Fibroblast of skin of left quadriceps (primary cell): ENCODE data around the gene ELFN2.
A peak's percentile ranks its signal among the peaks of the same experiment; 100 is the strongest.

ENCODE experiments used
- DNase-seq, 2 experiments: peaks; one replicate each; pipeline ENCODE4 v3.0.0-alpha.2; 2013; ENCODE audit warnings: low read depth in 2 of 2

Gene ELFN2

GRCh38 chr22:37386441-37386840 lies 40.8 kb downstream of the ELFN2 start:
- no peak for DNase-seq

- DNase-seq = no peak
These were observed 42.6 kb downstream of the ELFN2 start for GRCh38 chr22:37384691-37385090.

DNA sequence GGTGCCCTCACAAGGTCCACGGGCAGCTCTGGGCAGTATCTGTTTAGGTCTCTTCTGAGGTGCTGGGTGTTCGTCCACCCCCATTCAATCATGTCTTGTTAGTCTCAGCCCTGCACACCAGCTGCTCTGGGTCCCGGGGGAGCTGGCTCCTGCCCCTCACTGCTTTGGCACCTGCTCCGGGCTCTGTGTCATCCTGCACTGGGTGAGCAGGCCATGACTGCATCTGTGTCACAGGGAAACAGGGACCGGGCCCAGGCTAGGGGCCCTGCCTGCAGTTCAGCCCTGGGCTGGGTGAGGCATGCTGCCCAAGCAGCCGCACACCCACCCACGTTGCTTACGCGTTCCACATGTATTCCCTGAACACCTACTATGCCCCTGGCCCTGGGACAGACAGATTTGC lies 43.9 kb downstream of the ELFN2 start:
- DNase-seq = no peak

- DNase-seq = no peak
These were observed 45.8 kb downstream of the ELFN2 start for GRCh38 chr22:37381489-37381888.

DNA sequence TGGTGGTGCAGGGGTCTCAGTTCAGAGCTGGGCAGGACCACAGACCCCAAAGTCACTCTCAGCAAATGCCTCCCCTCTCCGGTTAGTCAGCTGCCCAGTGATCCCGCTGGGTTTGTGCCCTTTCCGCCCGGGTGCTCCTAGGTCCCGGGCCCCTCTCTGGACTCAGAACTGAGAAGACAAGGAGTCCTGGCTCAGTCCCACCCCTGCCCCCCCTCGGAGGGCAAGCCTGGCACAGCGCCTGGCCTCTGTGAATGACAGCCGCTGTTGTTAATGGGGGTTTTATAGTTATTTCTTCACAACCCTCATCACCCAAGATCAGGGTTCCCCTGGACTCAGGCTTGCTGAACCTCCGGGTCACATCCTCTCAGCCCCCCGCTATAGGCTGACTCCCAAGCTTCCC lies 47.6 kb downstream of the ELFN2 start:
- no peak for DNase-seq

DNA sequence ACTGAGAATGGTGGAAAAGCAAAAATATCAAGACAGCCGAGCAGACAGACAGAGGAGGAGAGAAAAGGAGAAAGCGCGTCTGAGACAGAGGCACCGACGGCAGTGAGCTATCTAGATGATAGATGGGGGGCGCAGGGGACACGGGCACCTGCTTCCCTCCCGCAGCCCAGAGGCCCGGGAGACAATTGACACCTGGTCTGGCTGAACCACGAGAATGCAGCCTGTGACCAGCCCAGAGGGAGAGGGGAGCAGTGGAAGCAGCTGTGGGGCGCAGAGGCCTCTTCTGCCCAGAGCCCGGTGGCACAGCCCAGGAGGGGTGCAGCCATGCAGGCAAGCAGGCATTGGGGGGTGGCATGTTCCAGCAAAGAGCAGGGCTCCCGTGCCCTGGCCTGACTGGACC lies 48.2 kb downstream of the ELFN2 start:
- DNase-seq = no peak

- DNase-seq = no peak
These were observed 48.6 kb downstream of the ELFN2 start for GRCh38 chr22:37378642-37379058.

DNA sequence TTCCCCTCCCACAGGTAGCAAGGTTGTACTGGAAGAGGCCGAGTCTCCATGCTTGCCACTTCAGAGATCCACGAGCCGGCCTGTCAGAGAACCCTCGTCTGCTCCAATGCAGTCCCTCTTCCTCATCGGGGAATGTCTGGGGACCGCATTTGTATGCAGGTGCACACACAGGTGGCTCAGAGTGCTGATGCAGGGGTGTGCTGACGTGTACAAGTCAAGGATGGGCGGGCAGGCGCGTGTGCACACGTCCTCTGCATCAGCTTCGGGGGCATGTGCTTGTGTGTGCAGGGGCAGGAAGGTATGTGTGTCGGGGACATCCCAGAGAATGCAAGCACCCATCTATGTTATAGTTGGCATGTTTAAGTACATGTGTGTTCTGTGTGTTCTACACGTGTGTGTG lies 49.4 kb downstream of the ELFN2 start:
- no peak for DNase-seq

- no peak for DNase-seq
These were observed 50.1 kb downstream of the ELFN2 start for GRCh38 chr22:37377138-37377537.

DNA sequence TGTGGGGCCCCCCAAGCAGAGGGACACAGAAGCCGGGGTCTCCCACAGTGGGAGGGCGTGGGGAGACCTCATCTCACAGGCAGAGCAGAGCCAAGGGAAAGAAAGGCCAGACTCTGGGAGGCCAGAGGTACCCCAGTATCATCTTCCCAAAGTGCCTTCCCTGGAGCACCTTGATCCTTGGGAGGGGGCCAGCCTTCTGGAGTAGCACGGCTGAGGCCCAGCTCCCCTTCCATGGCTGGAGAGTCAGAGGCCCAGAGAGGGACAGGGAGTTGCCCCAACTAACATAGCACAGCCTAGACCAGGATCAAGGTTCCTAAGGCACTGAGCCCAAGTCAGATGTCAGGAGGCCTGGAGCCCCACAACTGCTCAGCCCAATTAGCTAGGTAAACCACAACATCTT lies 50.6 kb downstream of the ELFN2 start:
- DNase-seq = no peak

DNA sequence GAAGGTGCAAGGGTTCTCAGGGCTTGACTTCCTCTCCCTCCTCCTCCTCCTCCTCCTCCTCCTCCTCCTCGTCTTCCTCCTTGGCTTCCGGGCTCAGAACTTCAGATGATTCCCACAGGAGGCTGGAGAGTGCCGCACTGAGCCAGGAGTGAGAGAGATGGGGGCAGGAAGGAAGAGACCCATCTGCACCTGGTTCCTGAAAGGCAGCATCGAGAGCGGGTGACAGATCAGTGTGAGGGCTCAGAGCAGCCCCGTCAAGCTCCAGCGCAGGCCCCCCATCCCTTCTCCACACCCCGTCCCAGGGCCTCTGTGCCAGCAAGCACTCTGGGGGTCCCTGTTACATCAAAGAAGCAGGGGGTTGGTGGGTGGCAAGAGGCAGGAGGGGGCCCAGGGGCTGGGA lies 51.5 kb downstream of the ELFN2 start:
- DNase-seq = no peak

DNA sequence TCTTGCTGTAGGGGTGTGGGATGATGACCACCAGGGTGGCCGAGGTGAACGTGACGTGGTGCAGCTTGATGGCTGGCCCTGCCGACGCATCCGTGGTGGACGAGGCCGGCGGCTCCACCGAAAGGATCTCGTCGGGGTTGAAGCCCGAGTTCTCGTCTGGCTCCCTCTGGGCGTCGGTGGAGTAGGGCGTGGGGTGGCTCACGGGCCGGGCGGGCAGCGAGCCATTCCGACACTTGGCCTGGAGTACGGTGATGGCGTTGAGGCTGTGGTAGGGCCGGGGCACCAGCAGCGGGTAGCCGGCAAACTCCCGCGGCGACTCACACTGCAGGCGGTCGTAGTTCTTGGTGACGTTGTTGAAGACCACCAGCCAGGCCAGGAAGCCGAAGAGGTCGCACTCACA lies 52.7 kb downstream of the ELFN2 start:
- DNase-seq = no peak

DNA sequence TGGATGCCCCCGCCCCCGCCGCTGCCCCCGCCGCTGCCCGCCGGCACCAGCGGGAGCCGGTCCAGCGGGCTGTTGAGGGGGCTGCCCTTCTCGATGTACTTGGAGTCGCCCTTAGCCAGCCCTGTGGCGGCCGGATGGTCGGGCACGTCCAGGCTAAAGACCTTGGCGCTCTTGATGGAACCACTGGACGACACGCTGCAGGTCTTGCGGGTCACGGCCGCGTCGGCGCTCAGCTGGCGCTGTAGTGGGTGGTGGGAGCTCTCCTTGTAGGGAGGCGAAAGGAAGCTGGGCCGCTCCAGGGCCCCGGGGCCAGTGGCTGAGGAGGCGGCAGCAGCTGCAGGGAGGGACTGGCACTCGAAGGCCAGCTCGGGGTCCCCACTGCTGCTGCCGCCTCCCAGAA lies 53.8 kb downstream of the ELFN2 start:
- DNase-seq = no peak

DNA sequence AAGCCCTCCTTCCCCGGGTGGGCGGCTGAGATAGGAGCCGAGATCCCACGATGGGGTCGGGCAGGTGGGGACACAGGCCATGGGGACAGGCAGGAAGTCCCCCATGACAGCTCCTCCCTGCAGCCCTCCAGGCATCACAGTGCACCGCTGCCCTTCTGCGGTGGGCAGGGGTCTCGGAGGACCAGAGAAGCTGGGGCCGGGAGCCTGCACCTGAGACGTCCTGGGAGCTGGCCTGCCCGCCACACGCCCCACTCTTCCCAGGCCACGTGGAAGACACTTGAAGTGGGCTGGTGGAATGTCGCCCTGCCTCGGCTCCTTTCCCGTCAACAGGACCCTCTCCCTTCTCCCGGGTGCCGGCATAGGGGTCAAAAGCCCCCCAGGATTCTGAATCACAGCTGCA lies 55.4 kb downstream of the ELFN2 start:
- no peak for DNase-seq

- DNase-seq = no peak
These were observed 55.8 kb downstream of the ELFN2 start for GRCh38 chr22:37371491-37371890.

GRCh38 chr22:37370306-37370979 lies 56.8 kb downstream of the ELFN2 start:
- DNase-seq = no peak

- DNase-seq = no peak
These were observed 57.8 kb downstream of the ELFN2 start for GRCh38 chr22:37369483-37369882.

DNA sequence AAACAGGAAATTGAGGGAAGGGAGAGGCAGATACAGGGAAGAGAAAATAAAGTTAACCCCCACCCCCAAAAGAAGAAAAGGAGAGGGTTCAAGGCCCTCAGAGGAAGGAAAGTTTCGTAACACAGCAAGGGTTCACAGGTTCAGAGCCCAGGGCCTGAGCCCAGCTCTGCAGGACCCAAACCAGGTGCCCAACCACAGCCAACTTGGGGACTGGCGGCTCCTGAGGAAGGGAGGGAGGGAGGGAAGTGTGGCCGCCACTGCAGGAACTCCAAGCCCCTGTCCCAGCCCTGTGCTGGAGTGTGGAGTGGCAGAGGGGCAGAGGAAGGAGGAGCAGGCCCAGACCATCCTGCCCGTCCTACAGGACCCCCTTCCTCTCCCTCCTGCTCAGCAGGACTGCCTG lies 59.2 kb downstream of the ELFN2 start:
- DNase-seq = no peak

DNA sequence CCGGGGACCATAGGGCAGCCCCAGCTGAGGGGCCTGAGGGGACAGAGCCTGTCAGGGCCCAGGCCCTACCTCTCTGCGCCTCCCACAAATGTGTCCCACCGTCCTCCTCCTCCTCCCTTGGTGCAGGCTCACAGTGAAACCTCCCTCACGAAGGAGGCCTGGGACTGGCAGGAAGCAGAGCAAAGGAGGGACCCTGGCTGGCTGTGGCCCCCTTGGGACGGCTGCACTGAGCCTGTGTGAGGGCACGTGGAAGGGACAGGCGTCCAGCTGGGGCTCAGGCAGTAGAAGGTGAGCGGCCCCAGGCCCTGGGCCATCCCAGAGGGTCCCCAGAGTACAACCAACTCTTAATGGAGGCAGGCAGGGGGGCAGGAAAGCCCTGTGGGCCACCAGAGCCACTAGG lies 60.7 kb downstream of the ELFN2 start:
- DNase-seq = no peak

DNA sequence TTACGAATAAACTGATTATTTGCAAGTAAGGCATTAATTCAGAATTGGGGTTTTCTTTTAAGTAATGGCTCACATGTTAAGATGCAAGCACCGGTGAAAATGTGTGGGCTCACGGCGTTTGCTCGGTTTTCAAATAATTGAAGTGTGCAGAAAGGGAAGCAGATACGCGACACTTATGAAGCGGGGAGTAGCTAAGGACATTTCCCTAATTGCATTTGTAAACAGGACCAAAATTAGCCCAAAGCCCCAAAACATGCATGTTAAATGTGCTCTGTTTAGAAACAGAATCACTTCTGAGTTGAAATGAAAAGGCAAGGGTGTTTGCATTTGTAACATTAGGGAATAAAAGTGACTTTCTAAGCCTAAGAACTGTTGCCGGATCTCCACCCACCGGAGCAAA lies 61.3 kb downstream of the ELFN2 start:
- DNase-seq = no peak

DNA sequence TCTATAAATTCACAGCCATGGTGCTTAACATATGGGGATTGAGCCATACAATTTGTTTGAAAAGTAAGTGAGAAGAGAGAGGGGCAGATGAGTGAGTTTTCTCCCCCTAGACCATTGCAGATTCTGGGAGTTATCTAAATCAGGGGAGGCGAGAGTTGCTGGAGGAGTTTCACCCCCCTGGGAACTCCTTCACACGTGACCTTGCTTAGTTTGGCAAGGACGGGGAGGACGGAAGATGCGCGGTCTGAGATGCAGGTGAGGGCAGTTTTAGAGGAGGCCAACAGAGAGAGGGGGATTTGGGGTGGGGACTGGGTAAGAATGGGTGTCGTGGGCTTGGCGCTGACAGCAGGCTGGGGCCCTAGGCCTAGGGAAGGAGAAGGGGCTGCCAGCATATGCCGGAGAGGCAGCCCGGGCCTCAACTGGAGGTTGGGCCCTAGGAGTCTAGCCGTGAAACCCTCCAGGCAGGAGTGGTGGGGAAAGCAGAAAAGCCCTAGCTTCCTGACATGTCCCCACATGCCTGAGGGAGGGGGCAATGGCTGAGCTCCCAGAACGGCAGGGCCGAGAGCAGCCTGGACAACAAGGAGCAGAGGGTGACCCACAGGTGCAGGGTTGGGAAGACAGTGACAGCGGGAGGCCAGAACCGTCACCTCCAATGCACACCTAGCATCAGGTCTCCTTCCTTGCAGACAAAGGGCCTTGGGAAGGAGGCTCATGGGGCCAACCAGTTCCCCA lies 63.9 kb downstream of the ELFN2 start:
- no peak for DNase-seq

DNA sequence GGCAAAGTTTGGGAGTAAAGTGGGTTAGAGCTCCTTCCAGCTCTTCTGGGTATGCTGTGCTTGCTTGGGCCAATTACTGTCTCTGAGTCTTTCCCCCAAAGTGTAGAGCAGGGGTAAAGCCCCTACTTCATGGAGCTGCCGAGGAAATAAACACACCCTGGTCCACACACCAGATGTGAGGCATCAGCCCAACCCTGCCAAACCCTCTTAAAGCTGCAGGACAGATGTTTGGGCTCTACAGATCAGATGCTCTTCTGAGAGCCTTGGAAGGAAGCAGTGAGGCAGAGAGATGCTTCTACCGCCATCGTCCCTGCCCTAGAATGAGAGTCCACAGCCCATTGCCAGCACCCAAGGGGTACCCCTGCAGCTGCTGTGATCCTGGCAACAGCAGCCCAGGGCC lies 64.7 kb downstream of the ELFN2 start:
- no peak for DNase-seq

- peak; percentile 27 to 29 for DNase-seq
These were observed 68.4 kb downstream of the ELFN2 start for GRCh38 chr22:37358917-37359316.

DNA sequence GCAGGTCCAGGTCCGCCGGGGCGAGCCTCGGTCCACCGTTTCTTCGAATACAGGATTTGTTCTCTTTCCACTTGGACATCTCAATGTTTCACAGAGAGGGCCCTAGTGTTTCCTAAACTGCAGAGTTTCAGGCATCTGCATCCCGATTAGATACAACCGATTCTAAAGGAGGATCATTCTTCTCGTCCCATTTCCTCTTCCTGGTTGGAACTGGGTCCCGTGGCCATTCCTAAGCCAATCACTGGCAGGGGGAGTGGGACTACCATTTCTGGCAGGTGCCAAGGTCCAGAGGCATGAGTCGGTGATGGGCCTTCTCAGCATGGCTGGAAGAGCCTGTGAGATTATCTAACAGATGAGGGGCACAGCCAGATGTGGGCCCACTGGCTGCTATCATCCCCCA lies 68.9 kb downstream of the ELFN2 start:
- DNase-seq = no peak
